CD14-positive monocyte (primary cell): ENCODE results near the gene ALOX15. TPM values are rescaled to one million over a fixed set of nuclear protein-coding genes. Genes with fewer than 3 reads are reported as not detected.
A peak's percentile ranks its signal among the peaks of the same experiment; 100 is the strongest.

Experiments
- DNase-seq, 3 donors: peaks; one replicate each; pipeline ENCODE4 v3.0.0-alpha.2; 2011 to 2022
- H2AFZ ChIP-seq: 2 replicates; pipeline ENCODE4 v1.6.0; 2012; ENCODE audit warnings: mild to moderate bottlenecking, low read depth, low read length, inconsistent platforms; ENCODE audit not compliant: insufficient read depth, poor library complexity, severe bottlenecking
- H3K27ac ChIP-seq, 2 donors: 1 replicate in 1 of 2; 2 replicates in 1 of 2; pipeline ENCODE4 v1.5.1; 2012 to 2013; ENCODE audit warnings: low read length in 2 of 2, control low read depth in 1 of 2, inconsistent platforms in 1 of 2, low read depth in 1 of 2, mild to moderate bottlenecking in 1 of 2
- H3K27me3 ChIP-seq, 2 donors: one replicate each; pipeline versions ENCODE4 v1.6.0 to v1.6.1; 2011 to 2013; ENCODE audit warnings: low read length in 2 of 2; ENCODE audit not compliant: control insufficient read depth in 2 of 2, insufficient read depth in 2 of 2
- H3K36me3 ChIP-seq, 2 donors: replicated peaks in 1 of 2; 1 replicate in 1 of 2; 2 replicates in 1 of 2; pipeline versions ENCODE4 v1.5.1 to v1.6.1; 2012 to 2013; ENCODE audit warnings: low read length in 2 of 2, control low read depth in 1 of 2, inconsistent platforms in 1 of 2, mild to moderate bottlenecking in 1 of 2; ENCODE audit not compliant: insufficient read depth in 2 of 2, control insufficient read depth in 1 of 2
- H3K4me1 ChIP-seq, 2 donors: 1 replicate in 1 of 2; 2 replicates in 1 of 2; pipeline versions ENCODE4 v1.5.1 to v1.6.1; 2012 to 2013; ENCODE audit warnings: low read length in 2 of 2, control low read depth in 1 of 2, inconsistent platforms in 1 of 2, mild to moderate bottlenecking in 1 of 2, moderate library complexity in 1 of 2; ENCODE audit not compliant: insufficient read depth in 2 of 2, control insufficient read depth in 1 of 2
- H3K4me2 ChIP-seq: replicated peaks from 2 replicates; pipeline ENCODE3; 2012; ENCODE audit warnings: low read length, moderate library complexity, mild to moderate bottlenecking; ENCODE audit not compliant: poor library complexity, severe bottlenecking; ENCODE audit errors: extremely low read depth
- H3K4me3 ChIP-seq, 3 experiments: fragments of 200-600 bp in 1 of 3; sonication (generic) in 1 of 3; replicated peaks in 1 of 3; 1 replicate in 2 of 3; 2 replicates in 1 of 3; pipeline ENCODE4 v1.5.1; 2011 to 2013; ENCODE audit warnings: low read length in 3 of 3, mild to moderate bottlenecking in 3 of 3, control low read depth in 2 of 3, low read depth in 2 of 3, inconsistent platforms in 1 of 3, moderate library complexity in 1 of 3
- H3K79me2 ChIP-seq: 2 replicates; pipeline ENCODE4 v1.6.0; 2012; ENCODE audit warnings: mild to moderate bottlenecking, control low read depth, inconsistent platforms, low read length, moderate library complexity; ENCODE audit not compliant: insufficient read depth
- H3K9ac ChIP-seq: 2 replicates; pipeline ENCODE4 v1.6.0; 2017; ENCODE audit warnings: low read length, mild to moderate bottlenecking; ENCODE audit not compliant: insufficient read depth, poor library complexity, severe bottlenecking
- H3K9me3 ChIP-seq, 2 donors: replicated peaks in 1 of 2; 1 replicate in 1 of 2; 2 replicates in 1 of 2; pipeline versions ENCODE4 v1.5.1 to v1.6.1; 2012 to 2013; ENCODE audit warnings: low read length in 2 of 2, control low read depth in 1 of 2; ENCODE audit not compliant: control insufficient read depth in 1 of 2, insufficient read depth in 1 of 2
- H4K20me1 ChIP-seq: 2 replicates; pipeline ENCODE4 v1.6.0; 2012; ENCODE audit warnings: mild to moderate bottlenecking, low read length, control low read depth, moderate library complexity; ENCODE audit not compliant: insufficient read depth
- H3K27ac Mint-ChIP-seq, 7 donors: one replicate each; pipeline ENCODE4 v1.8.0; 2020; ENCODE audit warnings: mild to moderate bottlenecking in 7 of 7, mixed read lengths in 7 of 7, moderate library complexity in 6 of 7, inconsistent platforms in 2 of 7
- H3K27me3 Mint-ChIP-seq, 3 donors: one replicate each; pipeline ENCODE4 v1.8.0; 2021 to 2022; ENCODE audit warnings: low read depth in 3 of 3, mild to moderate bottlenecking in 3 of 3, mixed read lengths in 3 of 3, moderate library complexity in 3 of 3, inconsistent platforms in 1 of 3
- H3K36me3 Mint-ChIP-seq, 2 donors: one replicate each; pipeline ENCODE4 v1.8.0; 2020; ENCODE audit warnings: mixed read lengths in 2 of 2, inconsistent platforms in 1 of 2, mild to moderate bottlenecking in 1 of 2
- H3K4me1 Mint-ChIP-seq: one replicate; pipeline ENCODE4 v1.8.0; 2020; ENCODE audit warnings: mild to moderate bottlenecking, mixed read lengths
- H3K4me3 Mint-ChIP-seq, 2 donors: one replicate each; pipeline ENCODE4 v1.8.0; 2020; ENCODE audit warnings: mild to moderate bottlenecking in 2 of 2, mixed read lengths in 2 of 2, moderate library complexity in 1 of 2
- H3K9me3 Mint-ChIP-seq, 7 donors: one replicate each; pipeline ENCODE4 v1.8.0; 2020 to 2022; ENCODE audit warnings: mixed read lengths in 7 of 7, mild to moderate bottlenecking in 6 of 7, moderate library complexity in 6 of 7, inconsistent platforms in 2 of 7
- WGBS: methylation state at CpG from one replicate; pipeline ENCODE4 v1.1.5; 2013; ENCODE audit warnings: missing lambda C conversion rate; ENCODE audit not compliant: insufficient coverage; 5-methylcytosine and 5-hydroxymethylcytosine counted together
- intact Hi-C, 2 donors: fragments of 100-400 bp; cut with micrococcal nuclease; formaldehyde crosslinking; loops; one replicate each; pipeline versions ENCODE4 v1.15.0 to v1.15.1; 2023
- polyA plus RNA-seq, 3 donors: library from polyadenylated mRNA; depleted of rRNA in 1 of 3; unstranded in 2 of 3; stranded (reverse) in 1 of 3; fragments of 300-500 nt in 2 of 3; fragments of >200 nt in 1 of 3; fragmentation: Illumina TruSeq in 2 of 3; gene quantifications; 1 replicate in 2 of 3; 2 replicates in 1 of 3; pipeline ENCODE4 v1.2.3, GENCODE V29; 2012 to 2021
- TF ChIP-seq, protein P1 (sequence below): fragments of 200-600 bp; IDR thresholded peaks from one replicate; pipeline ENCODE4 v1.8.0; 2022; ENCODE audit warnings: antibody characterized with exemption, mild to moderate bottlenecking

Gene ALOX15
- polyA plus RNA-seq, 3 donors = 0.05 to 0.13 TPM; not detected in 1

DNA sequence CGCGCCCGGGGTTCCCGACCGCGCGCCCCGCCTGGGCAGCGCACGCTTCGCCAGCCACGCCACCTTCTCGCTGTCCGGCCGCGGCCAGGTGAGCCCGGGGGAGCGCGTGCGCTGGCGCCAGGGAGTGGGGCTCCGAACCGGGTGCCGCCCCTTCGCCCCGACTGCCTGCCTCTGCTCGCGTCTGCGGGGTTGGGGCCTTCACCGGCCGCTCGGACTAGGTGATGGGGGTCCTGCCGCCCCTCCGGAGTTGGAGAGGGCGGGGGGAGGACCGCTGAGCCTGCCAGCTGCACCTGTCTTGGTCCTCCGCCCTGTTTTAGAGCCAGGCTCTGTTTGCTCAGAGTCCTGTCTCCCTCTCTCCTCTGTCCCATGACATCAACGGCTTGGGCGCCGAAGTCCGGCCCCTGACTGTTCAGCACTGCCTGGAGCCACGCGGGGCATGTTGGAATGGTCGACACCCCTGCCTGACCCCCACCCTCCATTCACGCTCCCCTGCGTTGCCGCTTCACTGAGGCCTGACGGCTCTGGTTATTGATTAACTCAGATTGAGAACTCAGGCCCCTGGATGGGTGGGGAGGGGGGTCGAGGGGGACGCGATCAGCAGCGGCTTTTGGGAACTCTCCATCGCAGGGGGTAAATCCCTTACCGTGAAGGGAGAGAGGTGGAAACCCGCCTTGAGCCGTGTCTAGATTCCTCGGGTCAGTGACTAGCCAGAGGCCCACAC, 56.4 kb downstream of the ALOX15 start:
- no peak overlapping the region for H3K27ac Mint-ChIP-seq
- peaks cover 42 to 72% (median 57%) of the 10 kb centered on the region in 3 donors for H3K27me3 Mint-ChIP-seq
- no peak overlapping the region for H3K4me3 ChIP-seq
- peaks cover 3% of the 10 kb centered on the region for H3K4me1 Mint-ChIP-seq
- H3K36me3 ChIP-seq = no peaks in the 10 kb centered on the region
- peaks cover 0 to 10% of the 10 kb centered on the region in 2 donors for H3K9me3 ChIP-seq
- TF ChIP-seq, protein P1, sequence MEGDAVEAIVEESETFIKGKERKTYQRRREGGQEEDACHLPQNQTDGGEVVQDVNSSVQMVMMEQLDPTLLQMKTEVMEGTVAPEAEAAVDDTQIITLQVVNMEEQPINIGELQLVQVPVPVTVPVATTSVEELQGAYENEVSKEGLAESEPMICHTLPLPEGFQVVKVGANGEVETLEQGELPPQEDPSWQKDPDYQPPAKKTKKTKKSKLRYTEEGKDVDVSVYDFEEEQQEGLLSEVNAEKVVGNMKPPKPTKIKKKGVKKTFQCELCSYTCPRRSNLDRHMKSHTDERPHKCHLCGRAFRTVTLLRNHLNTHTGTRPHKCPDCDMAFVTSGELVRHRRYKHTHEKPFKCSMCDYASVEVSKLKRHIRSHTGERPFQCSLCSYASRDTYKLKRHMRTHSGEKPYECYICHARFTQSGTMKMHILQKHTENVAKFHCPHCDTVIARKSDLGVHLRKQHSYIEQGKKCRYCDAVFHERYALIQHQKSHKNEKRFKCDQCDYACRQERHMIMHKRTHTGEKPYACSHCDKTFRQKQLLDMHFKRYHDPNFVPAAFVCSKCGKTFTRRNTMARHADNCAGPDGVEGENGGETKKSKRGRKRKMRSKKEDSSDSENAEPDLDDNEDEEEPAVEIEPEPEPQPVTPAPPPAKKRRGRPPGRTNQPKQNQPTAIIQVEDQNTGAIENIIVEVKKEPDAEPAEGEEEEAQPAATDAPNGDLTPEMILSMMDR = no peak
- peaks cover 0 to 7% (median 3%) of the 10 kb centered on the region in 7 donors for H3K9me3 Mint-ChIP-seq
- intact Hi-C loops = no loop called here
- peaks cover 5 to 10% of the 10 kb centered on the region in 2 donors for H3K4me1 ChIP-seq
- H3K4me2 ChIP-seq = peak overlapping the region; percentile 51
- H3K27ac ChIP-seq = no peak overlapping the region
- no peaks in the 10 kb centered on the region for H4K20me1 ChIP-seq
- peaks cover 0 to 1% of the 10 kb centered on the region in 2 donors for H3K36me3 Mint-ChIP-seq
- no peaks in the 10 kb centered on the region for H3K79me2 ChIP-seq
- WGBS = 38% methylated on average over 40 of the region's 57 CpGs
- DNase-seq = no peak
- H3K9ac ChIP-seq = no peak overlapping the region
- H3K4me3 Mint-ChIP-seq = peak overlapping the region in 1 of 2 donors; percentile 83
- H2AFZ ChIP-seq = no peak overlapping the region
- peaks cover 19 to 51% of the 10 kb centered on the region in 2 donors for H3K27me3 ChIP-seq

DNA sequence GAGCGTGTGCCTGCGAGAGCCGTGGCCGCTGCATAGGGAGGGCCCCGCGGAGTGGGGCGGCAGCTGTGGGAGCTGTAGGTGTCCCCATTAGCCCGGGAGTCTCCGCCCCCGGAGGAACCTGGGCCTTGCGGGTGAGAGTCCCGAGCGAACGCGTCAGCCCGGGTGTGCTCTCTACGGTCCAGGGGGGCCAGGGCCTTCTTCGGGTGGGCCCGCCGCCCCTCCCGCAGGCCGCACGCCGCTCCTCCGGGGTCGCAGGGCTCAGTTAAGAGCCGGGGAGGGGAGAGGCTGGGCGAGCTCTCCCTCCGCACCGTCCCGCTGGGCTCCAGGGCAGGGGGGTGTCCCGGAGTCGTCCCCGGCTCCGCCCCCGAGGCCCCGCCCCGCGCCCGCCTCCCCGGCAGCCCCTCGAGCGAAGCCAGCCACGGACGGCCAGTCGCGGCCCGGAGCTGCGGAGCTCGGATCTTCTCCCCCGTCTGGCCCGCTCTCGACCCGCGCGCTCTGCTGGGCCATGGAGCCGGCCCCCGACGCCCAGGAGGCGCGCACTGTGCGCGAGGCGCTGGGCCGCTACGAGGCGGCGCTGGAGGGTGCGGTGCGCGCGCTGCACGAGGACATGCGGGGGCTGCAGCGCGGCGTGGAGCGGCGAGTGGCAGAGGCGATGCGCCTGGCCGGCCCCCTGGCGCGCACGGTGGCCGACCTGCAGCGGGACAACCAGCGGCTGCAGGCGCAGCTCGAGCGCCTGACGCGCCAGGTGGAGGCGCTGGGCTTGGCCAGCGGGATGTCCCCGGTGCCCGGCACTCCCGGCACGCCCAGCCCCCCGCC, 57.2 kb downstream of the ALOX15 start, which contains the start of gene SMTNL2:
Gene SMTNL2, plus strand, starts transcription at position 429 of the 816 bp plus-strand sequence. Its CDS starts 77 bp downstream, at position 506.
- peaks cover 42 to 74% (median 60%) of the 10 kb centered on the region in 3 donors for H3K27me3 Mint-ChIP-seq
- TF ChIP-seq, protein P1 = no peak
- under 1% methylated on average over 100 of the region's 100 CpGs for WGBS
- Histone ChIP-seq H3K9me3 (peaks cover 0 to 10% of the 10 kb centered on the region in 2 donors), H3K9ac (no peak within 1 kb of the TSS), H3K27ac (no peak within 1 kb of the TSS), H3K36me3 (no peaks in the 10 kb centered on the region), H3K4me1 (peaks cover 5 to 10% of the 10 kb centered on the region in 2 donors), H2AFZ (no peak within 1 kb of the TSS), H4K20me1 (no peaks in the 10 kb centered on the region), H3K4me2 (peak within 1 kb of the TSS; percentile 51), H3K4me3 (peak within 1 kb of the TSS in 1 of 3 experiments; percentile 20), H3K79me2 (no peaks in the 10 kb centered on the region), H3K27me3 (peaks cover 19 to 49% of the 10 kb centered on the region in 2 donors)
- DNase-seq = no peak
- H3K9me3 Mint-ChIP-seq = peaks cover 0 to 7% (median 3%) of the 10 kb centered on the region in 7 donors
- peaks cover 3% of the 10 kb centered on the region for H3K4me1 Mint-ChIP-seq
- peaks cover 0 to 1% of the 10 kb centered on the region in 2 donors for H3K36me3 Mint-ChIP-seq
- intact Hi-C loops = no loop called here
- H3K27ac Mint-ChIP-seq = no peak within 1 kb of the TSS
- peak within 1 kb of the TSS; percentile 51 to 83 for H3K4me3 Mint-ChIP-seq
